Aorta (tissue), 5 donors: ENCODE data around the gene NR1D1. TPM values are rescaled to one million over a fixed set of nuclear protein-coding genes. Genes with fewer than 3 reads are reported as not detected.

Experiments
- ATAC-seq: fragments of 200-7000 bp; cut with Tn5 transposase; one replicate; pipeline ENCODE4 v1.9.1; 2022; ENCODE audit warnings: moderate library complexity; ENCODE audit not compliant: low FRiP score
- DNase-seq, 2 donors: peaks; one replicate each; pipeline ENCODE4 v3.0.0-alpha.2; 2020
- H3K27ac ChIP-seq, 2 donors: one replicate each; pipeline ENCODE4 v1.5.1; 2013; ENCODE audit warnings: low read length in 2 of 2, mild to moderate bottlenecking in 2 of 2, moderate library complexity in 2 of 2, control low read depth in 1 of 2, inconsistent platforms in 1 of 2, low read depth in 1 of 2
- H3K27me3 ChIP-seq, 2 donors: one replicate each; pipeline ENCODE4 v1.6.1; 2013; ENCODE audit warnings: control low read depth in 1 of 2, low read length in 1 of 2, mild to moderate bottlenecking in 1 of 2, moderate library complexity in 1 of 2; ENCODE audit not compliant: insufficient read depth in 2 of 2, control insufficient read depth in 1 of 2
- H3K36me3 ChIP-seq, 2 donors: one replicate each; pipeline ENCODE4 v1.6.1; 2013; ENCODE audit warnings: control low read depth in 1 of 2, low read length in 1 of 2, mild to moderate bottlenecking in 1 of 2; ENCODE audit not compliant: insufficient read depth in 2 of 2, control insufficient read depth in 1 of 2
- H3K4me1 ChIP-seq, 2 donors: one replicate each; pipeline ENCODE4 v1.6.1; 2013; ENCODE audit warnings: low read length in 2 of 2, control low read depth in 1 of 2, mild to moderate bottlenecking in 1 of 2, moderate library complexity in 1 of 2; ENCODE audit not compliant: insufficient read depth in 2 of 2, control insufficient read depth in 1 of 2
- H3K4me3 ChIP-seq, 2 donors: one replicate each; pipeline ENCODE4 v1.5.1; 2013; ENCODE audit warnings: low read length in 2 of 2, control low read depth in 1 of 2, mild to moderate bottlenecking in 1 of 2
- H3K9me3 ChIP-seq: one replicate; pipeline ENCODE4 v1.6.1; 2013; ENCODE audit warnings: mild to moderate bottlenecking, low read length; ENCODE audit not compliant: control insufficient read depth
- WGBS, 2 donors: extraction: QIAGEN DNeasy Blood & Tissue Kit; methylation state at CpG; one replicate each; pipeline ENCODE4 v1.1.7; 2013; 5-methylcytosine and 5-hydroxymethylcytosine counted together
- intact Hi-C, 2 donors: fragments of 100-400 bp; cut with DNase I; formaldehyde crosslinking; loops; one replicate each; pipeline versions ENCODE4 v1.14.2 to v1.15.0; 2022
- polyA plus RNA-seq, 2 donors: library from polyadenylated mRNA; stranded (reverse); fragments of 200-250 nt; gene quantifications; one replicate each; pipeline ENCODE4 v1.2.3, GENCODE V29; 2013
- total RNA-seq, 2 donors: library from RNA; stranded (reverse); fragmentation: NEBNext Ultra II Directional; extraction: Animal tissue kit (Norgen Biotek cat#: 25700); gene quantifications; one replicate each; pipeline ENCODE4 v1.2.1, GENCODE V29; 2021
- donor health status: healthy with polysubstance abuse.
- donor health status: Bipolar disorder and iron deficiency.
- donor health status: DM: no; HTN: no; CAD: no.
- donor health status: DM: no; HTN: no; CAD: no.
- donor health status: DM: yes; HTN: yes; CAD: no.

The NR1D1 gene
- total and polyA plus RNA-seq, 4 donors: 8.6 to 53.6 (median 23.5) TPM

DNA sequence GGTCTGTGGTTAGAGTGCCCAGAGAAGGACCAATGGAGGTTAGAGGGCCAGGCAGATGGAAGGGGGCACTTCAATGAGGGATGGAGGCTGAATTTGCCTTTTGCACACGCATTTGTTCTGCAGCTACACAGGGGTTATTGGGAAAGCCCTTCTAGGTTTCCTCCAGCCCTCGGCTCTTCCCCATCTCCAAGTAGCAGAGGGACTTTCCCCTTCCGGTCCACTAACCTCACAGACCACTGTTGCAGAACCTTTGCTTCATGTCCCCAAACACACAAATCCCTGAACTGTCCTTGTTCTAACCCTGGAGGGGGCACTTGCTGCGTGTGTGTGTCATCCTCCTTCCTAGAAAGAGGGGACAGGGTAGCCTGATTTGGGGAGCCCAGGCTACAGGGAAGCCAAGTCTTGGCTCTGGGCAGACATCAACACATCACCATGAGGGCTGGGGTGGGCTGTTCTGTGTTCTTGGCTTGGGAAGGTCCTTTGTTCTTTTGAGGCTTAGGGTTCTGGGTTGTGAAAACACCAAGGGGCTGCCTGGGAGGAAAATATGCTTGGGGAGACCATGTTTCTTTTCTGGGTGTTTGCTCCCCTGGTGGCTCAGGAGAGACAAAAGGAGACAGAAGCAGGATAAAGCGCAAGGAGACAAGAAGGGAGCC is 7.3 kb upstream of the NR1D1 start:
- intact Hi-C loops: loop anchor here in 1 of 2 donors (10.0 kb wide), 1 partner anchor 177 kb away; the partner anchor contains the start of gene CDC6
- WGBS, 2 donors: 28 to 32% methylated on average over 5 of the region's 5 CpGs

GRCh38 chr17:40106760-40107521 is 6.6 kb upstream of the NR1D1 start:
- Histone ChIP-seq H3K27me3 (no peaks in the 10 kb centered on the region), H3K4me3 (no peak overlapping the region), H3K9me3 (no peaks in the 10 kb centered on the region), H3K27ac (peak overlapping the region; percentile 48 to 99), H3K36me3 (no peaks in the 10 kb centered on the region), H3K4me1 (peaks cover 3 to 4% of the 10 kb centered on the region in 2 donors)
- ATAC-seq (no peak), DNase-seq (peak in 1 of 2 donors; percentile 63)
- intact Hi-C loops: loop anchor here in 1 of 2 donors (10.0 kb wide), 1 partner anchor 178 kb away; the partner anchor contains the start of gene CDC6
- WGBS, 2 donors: 52 to 54% methylated on average over 20 of the region's 20 CpGs

More for the DNA sequence above, 7.3 kb upstream of the NR1D1 start:
- Histone ChIP-seq H3K4me3 (no peak overlapping the region), H3K27ac (peak overlapping the region; percentile 48 to 99), H3K27me3 (no peaks in the 10 kb centered on the region), H3K36me3 (no peaks in the 10 kb centered on the region), H3K4me1 (peaks cover 3 to 4% of the 10 kb centered on the region in 2 donors), H3K9me3 (no peaks in the 10 kb centered on the region)
- no peak for ATAC-seq
- DNase-seq: peak in 1 of 2 donors; percentile 56

GRCh38 chr17:40105861-40106759 is 5.7 kb upstream of the NR1D1 start:
- Histone ChIP-seq H3K27ac (peak overlapping the region in 1 of 2 donors; percentile 99), H3K4me3 (no peak overlapping the region), H3K4me1 (peaks cover 3 to 4% of the 10 kb centered on the region in 2 donors), H3K36me3 (no peaks in the 10 kb centered on the region), H3K9me3 (no peaks in the 10 kb centered on the region), H3K27me3 (no peaks in the 10 kb centered on the region)
- intact Hi-C loops: loop anchor here in 1 of 2 donors (10.0 kb wide), 1 partner anchor 179 kb away; the partner anchor contains the start of gene CDC6
- ATAC-seq: no peak
- 86 to 91% methylated on average over 5 of the region's 5 CpGs for WGBS, 2 donors
- no peak for DNase-seq

GRCh38 chr17:40104594-40105486 is 4.5 kb upstream of the NR1D1 start:
- intact Hi-C loops: loop anchor here in 1 of 2 donors (10.0 kb wide), 1 partner anchor 180 kb away; the partner anchor contains the start of gene CDC6
- no peak overlapping the region for H3K4me3 ChIP-seq

GRCh38 chr17:40103688-40104087 is 3.3 kb upstream of the NR1D1 start:
- H3K27ac ChIP-seq: no peak overlapping the region
- H3K9me3 ChIP-seq: no peaks in the 10 kb centered on the region
- no peak for DNase-seq
- 48 to 54% methylated on average over 2 of the region's 2 CpGs for WGBS, 2 donors
- peaks cover 0 to 3% of the 10 kb centered on the region in 2 donors for H3K4me1 ChIP-seq
- no peaks in the 10 kb centered on the region for H3K27me3 ChIP-seq
- intact Hi-C loops: loop anchor here in 1 of 2 donors (10.0 kb wide), 1 partner anchor 181 kb away; the partner anchor contains the start of gene CDC6
- H3K4me3 ChIP-seq: no peak overlapping the region
- no peaks in the 10 kb centered on the region for H3K36me3 ChIP-seq
- no peak for ATAC-seq

More at GRCh38 chr17:40104594-40105486, 4.5 kb upstream of the NR1D1 start:
- H3K27ac ChIP-seq: no peak overlapping the region
- H3K9me3 ChIP-seq: no peaks in the 10 kb centered on the region
- H3K4me1 ChIP-seq: peaks cover 2 to 3% of the 10 kb centered on the region in 2 donors
- 34 to 42% methylated on average over 3 of the region's 3 CpGs for WGBS, 2 donors
- no peaks in the 10 kb centered on the region for H3K27me3 ChIP-seq
- H3K36me3 ChIP-seq: no peaks in the 10 kb centered on the region
- ATAC-seq (no peak), DNase-seq (no peak)

- ATAC-seq (no peak), DNase-seq (no peak)
- no peak overlapping the region for H3K4me3 ChIP-seq
- H3K27me3 ChIP-seq: no peaks in the 10 kb centered on the region
- peaks cover 0 to 3% of the 10 kb centered on the region in 2 donors for H3K4me1 ChIP-seq
- no peaks in the 10 kb centered on the region for H3K36me3 ChIP-seq
- intact Hi-C loops: loop anchor here in 1 of 2 donors (10.0 kb wide), 1 partner anchor 182 kb away; the partner anchor contains the start of gene CDC6
- H3K9me3 ChIP-seq: no peaks in the 10 kb centered on the region
- H3K27ac ChIP-seq: no peak overlapping the region
- WGBS, 2 donors: 58 to 63% methylated on average over 3 of the region's 3 CpGs
These were observed 2.8 kb upstream of the NR1D1 start for GRCh38 chr17:40103071-40103661.

GRCh38 chr17:40101367-40102210 is 1.2 kb upstream of the NR1D1 start:
- Histone ChIP-seq H3K4me3 (no peak overlapping the region), H3K9me3 (no peaks in the 10 kb centered on the region), H3K27me3 (no peaks in the 10 kb centered on the region), H3K36me3 (peaks cover 0 to 3% of the 10 kb centered on the region in 2 donors), H3K27ac (peak overlapping the region in 1 of 2 donors; percentile 88), H3K4me1 (no peaks in the 10 kb centered on the region)
- DNase-seq: no peak
- intact Hi-C loops: loop anchor here in 1 of 2 donors (10.0 kb wide), 1 partner anchor 183 kb away; the partner anchor contains the start of gene CDC6
- 74 to 79% methylated on average over 16 of the region's 16 CpGs for WGBS, 2 donors
- ATAC-seq: no peak
